BLaER1 treated with 17β-estradiol and CSF1 and Interleukin-3, amounts not matched to agents 10 nM and 100 nM (cell line): ENCODE data around the gene NLRP13.
"Not testable (repeated sequence)": the region's sequence is repeated elsewhere in the genome, so short reads cannot be mapped to it uniquely, and the experiment has no call there.

ENCODE experiments used
- H3K27ac ChIP-seq, 11 experiments: shearing (Covaris generic); formaldehyde crosslinking; 2 replicates each; pipeline ENCODE4 v1.8.1; 2022
- H3K27me3 ChIP-seq, 11 experiments: shearing (Covaris generic); formaldehyde crosslinking; 2 replicates each; pipeline ENCODE4 v1.8.1; 2022
- H3K36me3 ChIP-seq, 11 experiments: shearing (Covaris generic); formaldehyde crosslinking; 2 replicates each; pipeline ENCODE4 v1.8.1; 2022
- H3K4me1 ChIP-seq, 10 experiments: shearing (Covaris generic); formaldehyde crosslinking; 2 replicates each; pipeline ENCODE4 v1.8.1; 2022
- H3K4me2 ChIP-seq, 11 experiments: shearing (Covaris generic); formaldehyde crosslinking; 2 replicates each; pipeline ENCODE4 v1.8.1; 2022
- H3K4me3 ChIP-seq, 10 experiments: shearing (Covaris generic); formaldehyde crosslinking; 2 replicates each; pipeline ENCODE4 v1.8.1; 2022
- H3K9ac ChIP-seq, 11 experiments: shearing (Covaris generic); formaldehyde crosslinking; 2 replicates each; pipeline ENCODE4 v1.8.1; 2022
- H3K9me3 ChIP-seq, 11 experiments: shearing (Covaris generic); formaldehyde crosslinking; replicated peaks in 1 of 11; 2 replicates each; pipeline ENCODE4 v1.8.1; 2022
- H4K20me1 ChIP-seq, 11 experiments: shearing (Covaris generic); formaldehyde crosslinking; 2 replicates each; pipeline ENCODE4 v1.8.1; 2022
- Cebpa-rat ChIP-seq, 11 experiments: shearing (Covaris generic); IDR thresholded peaks; 2 replicates each; pipeline ENCODE4 v1.8.1; 2022

The NLRP13 gene

DNA sequence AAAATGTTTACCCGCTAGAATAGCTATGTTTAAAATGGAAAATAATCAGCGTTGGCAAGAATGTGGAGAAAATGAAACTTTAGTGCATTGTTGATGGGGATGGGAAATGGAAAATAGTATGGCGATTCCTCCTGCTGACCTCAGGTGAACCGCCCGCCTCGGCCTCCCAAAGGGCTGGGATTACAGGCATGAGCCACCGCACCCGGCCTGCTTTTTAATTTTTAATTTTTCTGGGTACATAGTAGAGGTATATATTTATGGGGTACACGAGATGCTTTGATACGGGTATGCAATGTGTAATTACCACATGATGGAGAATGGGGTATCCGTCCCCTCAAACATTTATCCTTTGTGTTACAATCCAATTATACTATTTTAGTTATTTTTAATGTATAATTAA is 8.2 kb upstream of the NLRP13 start:
- Histone ChIP-seq H3K27me3 (no peaks in the 10 kb centered on the region), H3K9me3 (peaks cover 0 to 3% (median 0%) of the 10 kb centered on the region in 11 experiments; a peak in 1 of 22 replicates)

DNA sequence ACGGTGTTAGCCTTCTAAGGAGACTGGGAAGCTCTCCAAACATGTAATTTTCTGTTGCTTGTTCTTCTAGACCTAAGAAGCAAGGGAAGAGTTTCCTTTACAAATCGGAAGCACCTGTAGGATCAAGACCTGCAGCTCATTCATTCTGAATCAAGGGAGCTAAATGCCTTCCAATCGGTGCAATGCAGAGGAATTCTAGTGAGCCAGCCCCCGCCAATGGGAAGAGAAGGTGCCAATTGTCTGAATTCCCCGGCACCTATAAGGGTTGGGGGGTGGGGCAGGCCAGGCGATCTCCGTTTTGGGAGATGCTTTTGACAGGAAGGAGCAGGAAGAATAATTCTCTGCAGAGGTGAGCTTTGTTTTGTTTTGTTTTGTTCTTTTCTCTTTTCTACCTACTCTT is 7.1 kb upstream of the NLRP13 start:
- Histone ChIP-seq H3K9ac (no peak overlapping the region), H4K20me1 (no peaks in the 10 kb centered on the region), H3K27ac (no peak overlapping the region), H3K9me3 (peaks cover 0 to 8% (median 0%) of the 10 kb centered on the region in 11 experiments; a peak in 1 of 22 replicates), H3K4me3 (no peak overlapping the region), H3K4me1 (peaks cover 0 to 9% (median 8%) of the 10 kb centered on the region in 10 experiments; a peak in 11 of 20 replicates), H3K4me2 (no peak overlapping the region), H3K36me3 (no peaks in the 10 kb centered on the region), H3K27me3 (no peaks in the 10 kb centered on the region)
- no peak for TF ChIP-seq Cebpa-rat (IDR thresholded peaks at IDR 0.05)

More for the DNA sequence above, 8.2 kb upstream of the NLRP13 start:
- Histone ChIP-seq H4K20me1 (no peaks in the 10 kb centered on the region), H3K36me3 (no peaks in the 10 kb centered on the region), H3K4me2 (no peak overlapping the region), H3K4me1 (peaks cover 0 to 11% (median 8%) of the 10 kb centered on the region in 10 experiments; a peak in 11 of 20 replicates), H3K9ac (no peak overlapping the region), H3K4me3 (no peak overlapping the region), H3K27ac (no peak overlapping the region)
- TF ChIP-seq Cebpa-rat (IDR thresholded peaks at IDR 0.05) = no peak

- peaks cover 0 to 8% (median 0%) of the 10 kb centered on the region in 11 experiments; a peak in 1 of 22 replicates for H3K9me3 ChIP-seq
- H3K36me3 ChIP-seq = no peaks in the 10 kb centered on the region
- no peak overlapping the region for H3K4me2 ChIP-seq
- no peak for TF ChIP-seq Cebpa-rat (IDR thresholded peaks at IDR 0.05)
- no peaks in the 10 kb centered on the region for H3K27me3 ChIP-seq
- H3K9ac ChIP-seq = no peak overlapping the region
- no peaks in the 10 kb centered on the region for H4K20me1 ChIP-seq
- no peaks in the 10 kb centered on the region for H3K4me1 ChIP-seq
- no peak overlapping the region for H3K4me3 ChIP-seq
- no peak overlapping the region for H3K27ac ChIP-seq
Observed at GRCh38 chr19:55935206-55935605, 3.1 kb upstream of the NLRP13 start.

DNA sequence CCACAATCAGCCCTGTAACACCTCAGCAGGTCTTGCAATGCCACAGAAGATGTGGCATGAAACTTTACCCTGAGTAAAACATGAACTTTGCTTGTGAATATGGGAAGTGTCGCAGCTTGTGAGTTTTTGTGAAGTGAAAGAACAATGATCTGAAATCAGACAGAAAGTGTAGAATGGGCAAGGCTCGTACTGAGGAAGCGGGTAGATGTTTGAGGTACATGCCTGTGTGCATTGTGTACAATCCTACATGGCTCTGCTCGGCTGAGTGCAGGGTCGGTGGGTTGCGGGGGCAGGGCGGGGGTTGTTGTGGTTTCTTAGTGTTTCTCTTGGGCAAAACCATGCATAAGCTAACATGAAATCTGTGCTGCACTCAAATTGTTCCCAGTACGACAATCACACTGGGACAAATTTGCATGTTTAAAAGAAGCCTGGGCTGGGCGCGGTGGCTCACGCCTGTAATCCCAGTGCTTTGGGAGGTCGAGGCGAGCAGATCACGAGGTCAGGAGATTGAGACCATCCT is 1.1 kb downstream of the NLRP13 start:
- no peak for TF ChIP-seq Cebpa-rat (IDR thresholded peaks at IDR 0.05)
- Histone ChIP-seq H3K4me3 (no peak overlapping the region), H4K20me1 (no peaks in the 10 kb centered on the region), H3K4me1 (no peaks in the 10 kb centered on the region), H3K9me3 (peaks cover 0 to 13% (median 0%) of the 10 kb centered on the region in 11 experiments; a peak in 3 of 22 replicates), H3K4me2 (no peak overlapping the region), H3K9ac (no peak overlapping the region), H3K36me3 (no peaks in the 10 kb centered on the region), H3K27me3 (no peaks in the 10 kb centered on the region), H3K27ac (no peak overlapping the region)

GRCh38 chr19:55929258-55929657 is 2.9 kb downstream of the NLRP13 start:
- H3K9ac ChIP-seq, H3K4me2 ChIP-seq, H3K27ac ChIP-seq, H3K27me3 ChIP-seq, H3K4me1 ChIP-seq, H3K36me3 ChIP-seq, H3K4me3 ChIP-seq, H4K20me1 ChIP-seq: not testable (repeated sequence)
- peaks cover 5 to 18% (median 13%) of the 10 kb centered on the region in 11 experiments for H3K9me3 ChIP-seq

DNA sequence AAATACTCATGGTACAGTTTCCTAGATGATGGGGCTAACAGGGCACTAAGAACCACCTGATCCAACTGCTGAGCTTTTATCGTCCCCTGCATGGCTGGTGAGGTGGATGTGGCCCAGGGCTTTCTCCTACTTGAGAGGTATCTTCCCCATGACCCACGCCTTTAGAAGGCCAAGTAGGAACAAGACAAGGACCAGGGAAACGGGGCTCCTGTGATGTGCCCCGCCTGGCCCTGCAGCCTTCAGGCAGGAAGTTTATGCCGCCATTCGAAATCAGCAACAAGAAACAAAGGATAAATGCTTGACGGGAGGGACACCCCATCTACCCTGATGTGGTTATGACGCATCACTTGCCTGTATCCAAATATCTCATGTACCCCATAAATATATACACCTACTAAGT is 4.1 kb downstream of the NLRP13 start:
- no peak for TF ChIP-seq Cebpa-rat (IDR thresholded peaks at IDR 0.05)
- Histone ChIP-seq H3K27me3 (no peaks in the 10 kb centered on the region), H3K4me2 (no peak overlapping the region), H3K9ac (no peak overlapping the region), H3K36me3 (no peaks in the 10 kb centered on the region), H3K4me1 (no peaks in the 10 kb centered on the region), H3K4me3 (no peak overlapping the region), H3K27ac (no peak overlapping the region), H3K9me3 (peaks cover 18 to 31% (median 25%) of the 10 kb centered on the region in 11 experiments), H4K20me1 (no peaks in the 10 kb centered on the region)

- Histone ChIP-seq H3K4me1 (no peaks in the 10 kb centered on the region), H3K9ac (no peak overlapping the region), H3K4me3 (no peak overlapping the region; a peak in 1 of 20 replicates), H3K4me2 (no peak overlapping the region), H4K20me1 (no peaks in the 10 kb centered on the region), H3K9me3 (peaks cover 37 to 62% (median 51%) of the 10 kb centered on the region in 11 experiments), H3K27me3 (no peaks in the 10 kb centered on the region), H3K27ac (no peak overlapping the region), H3K36me3 (no peaks in the 10 kb centered on the region)
- TF ChIP-seq Cebpa-rat (IDR thresholded peaks at IDR 0.05) = no peak
Observed at GRCh38 chr19:55923556-55923955, 8.6 kb downstream of the NLRP13 start.

DNA sequence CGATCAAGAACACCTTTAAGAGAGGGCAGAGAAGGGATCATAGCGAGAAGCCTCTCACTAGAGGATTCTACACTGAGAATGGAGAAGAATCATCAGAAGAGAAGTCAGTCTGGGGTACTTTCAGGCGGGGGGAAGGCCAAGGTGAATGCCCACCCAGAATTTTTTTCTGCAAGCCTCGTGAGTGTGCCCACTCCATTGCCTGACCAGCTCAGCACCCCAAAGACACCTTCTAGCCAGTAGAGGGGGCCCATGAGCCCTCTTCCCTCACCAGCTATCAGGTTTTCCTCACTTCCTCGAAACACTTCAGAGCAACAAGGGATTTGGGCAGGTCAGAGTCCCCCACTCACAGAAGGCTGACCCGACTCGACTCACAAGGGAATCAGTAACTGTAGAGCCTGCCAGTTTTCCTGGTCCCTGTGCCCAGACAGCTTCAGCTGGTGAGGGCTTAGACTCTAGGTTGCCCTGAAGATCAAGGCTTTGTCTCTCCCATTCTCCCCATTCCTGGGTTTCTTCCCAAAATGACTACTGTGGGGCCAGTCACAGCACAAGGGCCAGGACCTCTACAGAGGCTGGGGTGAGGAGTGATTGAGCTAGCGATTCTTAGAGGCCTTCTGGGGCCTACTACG is 18.4 kb downstream of the NLRP13 start:
- H3K36me3 ChIP-seq = no peaks in the 10 kb centered on the region
- TF ChIP-seq Cebpa-rat (IDR thresholded peaks at IDR 0.05) = no peak
- H4K20me1 ChIP-seq = no peaks in the 10 kb centered on the region
- no peak overlapping the region for H3K27ac ChIP-seq
- H3K9ac ChIP-seq = no peak overlapping the region
- H3K4me2 ChIP-seq = no peak overlapping the region
- H3K4me3 ChIP-seq = no peak overlapping the region
- H3K27me3 ChIP-seq = no peaks in the 10 kb centered on the region
- H3K9me3 ChIP-seq = peaks cover 3 to 23% (median 13%) of the 10 kb centered on the region in 11 experiments; a peak in 19 of 22 replicates
- H3K4me1 ChIP-seq = no peaks in the 10 kb centered on the region

DNA sequence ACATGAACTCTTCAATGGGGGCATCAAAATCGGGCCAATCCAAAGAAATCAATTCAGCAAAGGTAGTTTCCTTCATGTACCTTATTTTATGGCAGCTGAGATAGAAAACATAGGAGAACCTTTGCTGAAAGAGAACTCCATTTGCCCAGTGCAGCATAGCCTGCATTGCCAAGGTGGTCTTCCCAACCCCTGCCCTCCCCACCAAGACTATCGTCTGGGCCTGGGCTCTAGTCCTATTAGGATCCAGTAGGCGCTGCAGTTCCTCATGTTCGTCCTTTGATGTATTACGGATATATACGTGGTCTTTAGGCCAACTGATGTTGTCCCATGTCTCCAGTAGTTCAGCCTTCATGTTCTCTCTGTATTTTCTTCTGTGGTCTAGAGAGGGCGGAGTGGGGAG is 19.2 kb downstream of the NLRP13 start:
- H3K9ac ChIP-seq = no peak overlapping the region
- no peaks in the 10 kb centered on the region for H3K4me1 ChIP-seq
- no peaks in the 10 kb centered on the region for H4K20me1 ChIP-seq
- H3K4me2 ChIP-seq = no peak overlapping the region
- peaks cover 0 to 14% (median 10%) of the 10 kb centered on the region in 11 experiments; a peak in 10 of 22 replicates for H3K9me3 ChIP-seq
- no peaks in the 10 kb centered on the region for H3K27me3 ChIP-seq
- no peak overlapping the region for H3K4me3 ChIP-seq
- no peak overlapping the region for H3K27ac ChIP-seq
- TF ChIP-seq Cebpa-rat (IDR thresholded peaks at IDR 0.05) = no peak
- no peaks in the 10 kb centered on the region for H3K36me3 ChIP-seq

- no peaks in the 10 kb centered on the region for H3K27me3 ChIP-seq
- H3K9ac ChIP-seq = no peak overlapping the region
- no peaks in the 10 kb centered on the region for H4K20me1 ChIP-seq
- TF ChIP-seq Cebpa-rat (IDR thresholded peaks at IDR 0.05) = no peak
- no peak overlapping the region for H3K4me2 ChIP-seq
- no peaks in the 10 kb centered on the region for H3K4me1 ChIP-seq
- no peaks in the 10 kb centered on the region for H3K36me3 ChIP-seq
- no peak overlapping the region for H3K4me3 ChIP-seq
- no peak overlapping the region for H3K27ac ChIP-seq
- H3K9me3 ChIP-seq = 0 out of 22 replicates have a peak, but pooled peaks cover 0 to 5% (median 0%) of the 10 kb centered on the region in 11 experiments
Observed at GRCh38 chr19:55909801-55910200, 22.3 kb downstream of the NLRP13 start.
